Measurements from ENCODE around the gene BTC. TPM values are rescaled to one million over a fixed set of nuclear protein-coding genes. Genes with fewer than 3 reads are reported as not detected.
"Not testable (repeated sequence)": the region's sequence is repeated elsewhere in the genome, so short reads cannot be mapped to it uniquely, and the experiment has no call there.

The BTC gene
- total RNA-seq, 1 donor from 2014 or later = not detected

GRCh38 chr4:74822603-74823002 is 28.3 kb upstream of the BTC start:
- Mint-ChIP-seq H3K4me1 (ENCODE audit: low read depth, unreplicated experiment) (no peaks in the 10 kb centered on the region), H3K27me3 (ENCODE audit: unreplicated experiment) (no peaks in the 10 kb centered on the region), H3K36me3 (ENCODE audit: unreplicated experiment) (peaks cover 10% of the 10 kb centered on the region), H3K4me3 (ENCODE audit: unreplicated experiment) (no peak overlapping the region), H3K27ac (ENCODE audit: unreplicated experiment) (no peak overlapping the region), H3K9me3 (ENCODE audit: unreplicated experiment) (no peaks in the 10 kb centered on the region)
- TF ChIP-seq CTCF (IDR thresholded peaks at IDR 0.05; ENCODE audit: partially characterized antibody, unreplicated experiment) = no peak
- no peak for DNase-seq

DNA sequence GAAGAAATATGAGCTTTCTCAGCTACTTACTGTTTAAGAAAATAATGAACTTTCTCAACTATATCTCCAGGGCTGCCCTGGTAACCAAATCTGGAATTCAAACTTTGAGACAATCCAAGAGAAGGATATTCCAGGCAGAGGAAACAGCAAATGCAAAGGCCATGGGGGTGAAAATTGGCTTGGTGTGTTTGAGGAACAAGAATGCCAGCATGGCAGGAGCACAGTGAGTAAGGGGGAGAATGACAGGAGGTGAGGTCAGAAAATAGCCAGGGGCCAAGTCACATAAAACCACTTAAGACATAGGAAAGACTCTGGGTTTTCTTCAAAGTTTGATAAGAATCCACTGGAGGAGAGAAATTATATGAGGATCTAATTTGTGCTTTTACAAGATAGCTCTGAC is 27.2 kb upstream of the BTC start:
- H3K36me3 Mint-ChIP-seq (ENCODE audit: unreplicated experiment) = peaks cover 10% of the 10 kb centered on the region
- no peak overlapping the region for H3K27ac Mint-ChIP-seq (ENCODE audit: unreplicated experiment)
- H3K27me3 Mint-ChIP-seq (ENCODE audit: unreplicated experiment) = no peaks in the 10 kb centered on the region
- TF ChIP-seq CTCF (IDR thresholded peaks at IDR 0.05; ENCODE audit: partially characterized antibody, unreplicated experiment) = no peak
- no peak overlapping the region for H3K4me3 Mint-ChIP-seq (ENCODE audit: unreplicated experiment)
- no peak for DNase-seq
- H3K4me1 Mint-ChIP-seq (ENCODE audit: low read depth, unreplicated experiment) = no peaks in the 10 kb centered on the region
- peaks cover 1% of the 10 kb centered on the region for H3K9me3 Mint-ChIP-seq (ENCODE audit: unreplicated experiment)

GRCh38 chr4:74814052-74814451 is 19.7 kb upstream of the BTC start:
- no peak for DNase-seq
- no peaks in the 10 kb centered on the region for H3K36me3 Mint-ChIP-seq (ENCODE audit: unreplicated experiment)
- H3K27ac Mint-ChIP-seq (ENCODE audit: unreplicated experiment) = no peak overlapping the region
- peaks cover 3% of the 10 kb centered on the region for H3K9me3 Mint-ChIP-seq (ENCODE audit: unreplicated experiment)
- no peak overlapping the region for H3K4me3 Mint-ChIP-seq (ENCODE audit: unreplicated experiment)
- no peaks in the 10 kb centered on the region for H3K4me1 Mint-ChIP-seq (ENCODE audit: low read depth, unreplicated experiment)
- TF ChIP-seq CTCF (IDR thresholded peaks at IDR 0.05; ENCODE audit: partially characterized antibody, unreplicated experiment) = no peak
- no peaks in the 10 kb centered on the region for H3K27me3 Mint-ChIP-seq (ENCODE audit: unreplicated experiment)

DNA sequence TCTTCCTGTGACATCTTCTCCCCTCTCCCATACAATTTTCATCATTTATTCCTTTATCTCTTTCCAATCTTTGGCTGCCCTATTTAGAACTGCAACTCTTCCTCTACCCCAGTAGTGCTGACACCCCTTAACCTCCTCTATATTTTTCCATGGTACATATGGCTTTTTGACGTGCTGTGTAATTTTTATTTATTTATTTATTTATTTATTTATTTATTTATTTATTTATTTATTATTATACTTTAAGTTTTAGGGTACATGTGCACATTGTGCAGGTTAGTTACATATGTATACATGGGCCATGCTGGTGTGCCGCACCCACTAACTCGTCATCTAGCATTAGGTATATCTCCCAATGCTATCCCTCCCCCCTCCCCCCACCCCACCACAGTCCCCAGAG is 17.7 kb upstream of the BTC start:
- not testable (repeated sequence) for H3K4me3 Mint-ChIP-seq (ENCODE audit: unreplicated experiment); H3K27me3 Mint-ChIP-seq (ENCODE audit: unreplicated experiment); H3K4me1 Mint-ChIP-seq (ENCODE audit: low read depth, unreplicated experiment); H3K27ac Mint-ChIP-seq (ENCODE audit: unreplicated experiment); H3K9me3 Mint-ChIP-seq (ENCODE audit: unreplicated experiment); DNase-seq; H3K36me3 Mint-ChIP-seq (ENCODE audit: unreplicated experiment)

DNA sequence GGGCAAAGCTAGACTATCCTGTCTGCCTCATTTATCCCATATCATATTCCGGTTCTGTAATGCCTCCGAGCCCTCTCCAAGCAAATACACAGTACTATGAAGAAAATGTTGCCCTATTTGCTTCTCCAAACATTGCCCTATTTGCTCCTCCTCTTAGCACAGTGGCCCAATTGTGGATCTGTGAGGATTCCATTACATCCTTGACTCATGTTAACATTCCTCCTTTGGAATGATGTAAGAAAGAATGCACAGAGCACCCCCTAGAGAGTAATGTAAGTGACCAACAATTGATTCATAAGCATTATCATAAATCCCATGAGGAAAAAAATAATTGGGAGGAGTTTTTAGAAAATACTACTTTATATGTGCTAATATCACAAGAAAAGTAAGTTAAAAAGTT is 11.3 kb upstream of the BTC start:
- no peaks in the 10 kb centered on the region for H3K36me3 Mint-ChIP-seq (ENCODE audit: unreplicated experiment)
- no peak for TF ChIP-seq CTCF (IDR thresholded peaks at IDR 0.05; ENCODE audit: partially characterized antibody, unreplicated experiment)
- no peak overlapping the region for H3K27ac Mint-ChIP-seq (ENCODE audit: unreplicated experiment)
- H3K27me3 Mint-ChIP-seq (ENCODE audit: unreplicated experiment) = peaks cover 3% of the 10 kb centered on the region
- DNase-seq = no peak
- no peaks in the 10 kb centered on the region for H3K4me1 Mint-ChIP-seq (ENCODE audit: low read depth, unreplicated experiment)
- H3K4me3 Mint-ChIP-seq (ENCODE audit: unreplicated experiment) = no peak overlapping the region
- H3K9me3 Mint-ChIP-seq (ENCODE audit: unreplicated experiment) = no peaks in the 10 kb centered on the region

- H3K4me1 Mint-ChIP-seq (ENCODE audit: low read depth, unreplicated experiment) = no peaks in the 10 kb centered on the region
- no peaks in the 10 kb centered on the region for H3K9me3 Mint-ChIP-seq (ENCODE audit: unreplicated experiment)
- no peak overlapping the region for H3K4me3 Mint-ChIP-seq (ENCODE audit: unreplicated experiment)
- no peak for DNase-seq
- no peak for TF ChIP-seq CTCF (IDR thresholded peaks at IDR 0.05; ENCODE audit: partially characterized antibody, unreplicated experiment)
- H3K27ac Mint-ChIP-seq (ENCODE audit: unreplicated experiment) = no peak overlapping the region
- no peaks in the 10 kb centered on the region for H3K36me3 Mint-ChIP-seq (ENCODE audit: unreplicated experiment)
- H3K27me3 Mint-ChIP-seq (ENCODE audit: unreplicated experiment) = peaks cover 3% of the 10 kb centered on the region
Observed at GRCh38 chr4:74800310-74800709, 6.0 kb upstream of the BTC start.
